GM12873 (cell line): Measurements from ENCODE around the gene TMEM233.

Source experiments
- CTCF ChIP-seq: IDR thresholded peaks from 2 replicates; pipeline ENCODE4 v1.5.1; 2012; ENCODE audit warnings: low read depth, mild to moderate bottlenecking, moderate library complexity, low read length, control low read depth; ENCODE audit not compliant: insufficient read depth; ENCODE audit errors: missing control alignments

Gene TMEM233

DNA sequence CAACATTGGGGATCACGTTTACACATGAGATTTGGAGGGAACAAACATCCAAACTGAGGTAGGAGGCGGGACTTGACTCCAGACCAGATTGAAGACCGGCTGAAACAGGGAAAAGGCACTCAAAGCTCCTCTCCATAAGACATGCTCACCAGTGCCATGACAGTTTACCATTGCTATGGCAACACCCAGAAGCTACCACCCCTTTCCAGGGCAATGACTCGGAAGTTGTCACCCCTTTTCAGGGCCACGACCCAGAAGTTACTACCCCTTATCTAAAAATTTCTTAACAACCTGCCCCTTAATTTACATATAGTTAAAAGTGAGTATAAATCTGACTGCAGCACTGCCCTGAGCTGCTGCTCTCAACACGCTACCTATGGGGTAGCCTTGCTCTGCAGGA, 34.1 kb downstream of the TMEM233 start:
- no peak for TF ChIP-seq CTCF

DNA sequence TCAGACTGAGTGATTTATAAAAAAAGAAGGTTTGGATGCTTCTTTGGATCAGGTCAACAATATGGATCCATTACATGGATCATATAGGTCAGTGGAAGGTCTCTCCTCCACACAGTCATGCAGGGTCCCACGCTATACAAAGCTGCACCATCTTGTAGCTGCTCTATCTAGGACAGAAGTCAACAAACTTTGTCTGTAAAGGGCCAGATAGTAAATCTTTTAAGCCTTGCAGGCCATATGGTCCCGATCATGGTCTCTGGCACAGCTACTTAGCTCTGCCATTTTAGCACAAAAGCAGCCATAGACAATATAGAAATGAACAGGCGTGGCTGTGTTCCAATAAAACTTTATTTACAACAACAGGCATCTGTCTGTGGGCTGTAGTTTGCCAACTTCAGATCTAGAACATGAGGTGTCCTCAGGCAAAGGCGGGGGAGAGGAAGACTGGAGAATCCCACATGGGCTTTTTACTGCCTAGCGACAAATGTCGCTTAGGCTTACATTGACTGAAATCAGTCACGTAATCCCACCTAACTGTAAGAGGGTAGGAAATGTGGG, 36.7 kb downstream of the TMEM233 start:
- no peak for TF ChIP-seq CTCF

DNA sequence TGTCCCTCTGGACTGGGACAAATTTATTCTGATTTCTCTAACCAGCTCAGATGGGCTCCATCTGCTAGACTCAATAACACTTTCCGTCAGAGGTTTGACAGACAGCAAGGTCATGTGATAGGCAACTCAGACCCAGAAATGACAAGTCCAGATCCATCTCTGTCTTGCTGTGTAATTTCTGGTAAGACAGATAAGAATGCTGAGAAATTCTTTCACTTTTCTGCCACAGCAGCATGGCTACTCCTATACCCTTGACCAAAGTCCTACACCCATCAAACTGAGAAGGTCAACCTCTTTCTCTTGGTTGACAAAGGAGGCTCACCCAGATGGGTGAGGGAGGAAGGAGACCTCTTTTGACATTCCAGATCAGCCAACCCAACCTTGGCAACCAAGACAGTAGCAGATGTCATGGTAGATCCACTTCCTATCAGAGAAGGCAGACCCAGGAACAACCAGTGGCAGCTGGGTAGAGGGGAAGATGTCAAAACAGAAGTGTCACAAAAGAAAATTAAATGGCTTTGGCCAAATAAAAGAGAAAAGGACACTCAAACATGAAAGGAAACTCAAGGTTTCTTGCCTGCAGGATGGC, 37.5 kb downstream of the TMEM233 start:
- no peak for TF ChIP-seq CTCF

- TF ChIP-seq CTCF, result no peak
Observed at GRCh38 chr12:119631930-119632678, 38.5 kb downstream of the TMEM233 start.

DNA sequence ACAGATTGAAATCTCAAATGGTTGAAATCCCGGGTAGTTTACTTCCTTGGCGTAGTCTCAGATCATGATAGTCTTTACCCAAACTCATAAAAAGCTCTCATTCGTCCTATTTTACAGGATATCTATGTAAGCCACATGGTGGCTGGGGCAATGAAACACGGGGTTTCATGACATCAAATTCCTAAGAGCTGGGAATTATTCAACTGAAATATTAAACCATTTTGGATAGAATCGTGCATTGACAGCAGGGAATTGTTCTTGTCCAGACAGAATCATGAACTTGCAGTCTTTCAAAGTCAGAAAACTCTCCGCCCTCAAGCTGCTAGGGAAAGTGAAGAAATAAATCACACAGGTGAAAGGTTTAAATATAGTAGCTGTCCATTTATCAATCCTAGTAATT, 41.2 kb downstream of the TMEM233 start:
- no peak for TF ChIP-seq CTCF

DNA sequence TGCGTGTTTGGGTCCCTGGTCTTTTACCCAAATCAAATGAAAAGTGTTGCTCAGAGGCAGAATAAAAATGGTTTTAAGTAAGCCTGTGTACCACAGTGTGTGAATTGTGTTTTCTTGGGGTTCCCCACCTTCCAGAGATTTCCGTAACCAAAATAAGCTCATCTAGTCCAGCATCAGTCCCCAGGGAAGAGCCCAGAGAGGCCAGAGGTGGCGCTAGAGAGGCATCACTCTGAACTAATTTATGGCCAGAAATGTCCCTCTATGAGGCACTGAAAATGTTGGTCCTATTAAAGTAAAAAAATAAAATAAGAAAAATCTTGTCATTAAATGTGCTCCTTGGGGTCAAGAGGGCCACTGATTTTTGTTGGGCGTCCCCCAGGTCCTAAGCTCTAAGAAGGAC, 49.4 kb downstream of the TMEM233 start:
- TF ChIP-seq CTCF, result peak; percentile 49

- TF ChIP-seq CTCF, result no peak
Observed at GRCh38 chr12:119644930-119645329, 51.4 kb downstream of the TMEM233 start.
